Measurements from ENCODE around the gene PLA2G15. TPM values are rescaled to one million over a fixed set of nuclear protein-coding genes. Genes with fewer than 3 reads are reported as not detected.

The PLA2G15 gene
- total RNA-seq, 1 donor from 2014 or later, result 25.9 TPM

DNA sequence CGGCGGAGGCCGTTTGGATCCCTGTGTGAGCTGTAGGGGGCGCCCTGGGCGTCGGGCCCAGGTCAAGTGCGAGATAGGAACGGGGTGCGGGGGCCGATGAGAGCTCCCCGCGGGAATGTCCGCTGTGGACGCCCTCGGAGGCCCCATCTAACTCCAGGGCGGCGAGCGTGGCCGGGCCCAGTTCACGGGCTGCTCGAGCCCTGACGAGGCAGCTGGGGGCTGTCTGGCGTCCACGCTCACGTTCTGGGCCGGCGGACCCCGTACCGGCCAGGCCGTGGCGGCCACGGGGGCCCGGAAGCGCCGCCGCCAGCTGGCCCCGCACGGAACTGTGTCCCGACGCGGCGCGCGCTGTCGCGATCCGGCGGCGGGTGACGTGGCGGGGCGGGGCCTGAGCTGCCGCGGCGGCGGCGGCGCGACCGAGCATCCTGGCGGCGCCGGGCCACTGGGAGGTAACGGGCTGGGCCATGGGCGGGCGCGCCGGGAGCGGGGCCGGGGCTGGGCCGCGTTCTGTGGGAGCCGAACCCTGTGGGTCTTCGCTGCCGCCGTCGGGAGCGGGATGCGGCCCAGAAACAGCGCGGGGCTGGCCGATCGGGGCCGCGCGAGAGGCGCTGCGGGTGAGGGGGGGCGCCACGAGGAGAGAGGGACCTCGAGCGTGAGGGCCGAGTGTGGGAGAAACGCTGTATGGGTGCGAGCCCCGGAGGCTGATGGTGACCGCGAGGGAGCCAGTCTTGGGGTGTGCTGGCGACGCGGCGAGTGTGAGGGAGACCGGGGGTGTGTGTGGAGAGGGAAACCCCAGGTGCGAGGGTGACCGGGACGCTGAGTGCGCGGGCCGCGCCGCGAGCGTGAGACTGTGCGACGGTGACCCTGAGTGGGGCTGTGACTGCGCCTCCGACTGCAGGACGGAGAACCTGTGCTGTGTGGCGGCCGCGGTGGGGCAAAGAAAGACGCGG lies 19.2 kb downstream of the PLA2G15 start, which contains the start of gene SLC7A6:
TSS of gene SLC7A6 (plus strand) at position 399 of the 950 bp plus-strand sequence. CDS start 10,201 bp downstream, outside the sequence.
- Mint-ChIP-seq H3K27me3 (ENCODE audit: unreplicated experiment) (no peaks in the 10 kb centered on the region), H3K36me3 (ENCODE audit: unreplicated experiment) (peaks cover 4% of the 10 kb centered on the region), H3K9me3 (ENCODE audit: unreplicated experiment) (no peaks in the 10 kb centered on the region), H3K4me3 (ENCODE audit: unreplicated experiment) (peak within 1 kb of the TSS; percentile 96), H3K4me1 (ENCODE audit: unreplicated experiment) (peaks cover 29% of the 10 kb centered on the region), H3K27ac (ENCODE audit: unreplicated experiment) (peak within 1 kb of the TSS; percentile 99)
- TF ChIP-seq, protein P1, sequence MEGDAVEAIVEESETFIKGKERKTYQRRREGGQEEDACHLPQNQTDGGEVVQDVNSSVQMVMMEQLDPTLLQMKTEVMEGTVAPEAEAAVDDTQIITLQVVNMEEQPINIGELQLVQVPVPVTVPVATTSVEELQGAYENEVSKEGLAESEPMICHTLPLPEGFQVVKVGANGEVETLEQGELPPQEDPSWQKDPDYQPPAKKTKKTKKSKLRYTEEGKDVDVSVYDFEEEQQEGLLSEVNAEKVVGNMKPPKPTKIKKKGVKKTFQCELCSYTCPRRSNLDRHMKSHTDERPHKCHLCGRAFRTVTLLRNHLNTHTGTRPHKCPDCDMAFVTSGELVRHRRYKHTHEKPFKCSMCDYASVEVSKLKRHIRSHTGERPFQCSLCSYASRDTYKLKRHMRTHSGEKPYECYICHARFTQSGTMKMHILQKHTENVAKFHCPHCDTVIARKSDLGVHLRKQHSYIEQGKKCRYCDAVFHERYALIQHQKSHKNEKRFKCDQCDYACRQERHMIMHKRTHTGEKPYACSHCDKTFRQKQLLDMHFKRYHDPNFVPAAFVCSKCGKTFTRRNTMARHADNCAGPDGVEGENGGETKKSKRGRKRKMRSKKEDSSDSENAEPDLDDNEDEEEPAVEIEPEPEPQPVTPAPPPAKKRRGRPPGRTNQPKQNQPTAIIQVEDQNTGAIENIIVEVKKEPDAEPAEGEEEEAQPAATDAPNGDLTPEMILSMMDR (IDR thresholded peaks at IDR 0.05), result peak; percentile 82
- peak; percentile 91 for DNase-seq (ENCODE audit: extremely low spot score, unreplicated experiment)

DNA sequence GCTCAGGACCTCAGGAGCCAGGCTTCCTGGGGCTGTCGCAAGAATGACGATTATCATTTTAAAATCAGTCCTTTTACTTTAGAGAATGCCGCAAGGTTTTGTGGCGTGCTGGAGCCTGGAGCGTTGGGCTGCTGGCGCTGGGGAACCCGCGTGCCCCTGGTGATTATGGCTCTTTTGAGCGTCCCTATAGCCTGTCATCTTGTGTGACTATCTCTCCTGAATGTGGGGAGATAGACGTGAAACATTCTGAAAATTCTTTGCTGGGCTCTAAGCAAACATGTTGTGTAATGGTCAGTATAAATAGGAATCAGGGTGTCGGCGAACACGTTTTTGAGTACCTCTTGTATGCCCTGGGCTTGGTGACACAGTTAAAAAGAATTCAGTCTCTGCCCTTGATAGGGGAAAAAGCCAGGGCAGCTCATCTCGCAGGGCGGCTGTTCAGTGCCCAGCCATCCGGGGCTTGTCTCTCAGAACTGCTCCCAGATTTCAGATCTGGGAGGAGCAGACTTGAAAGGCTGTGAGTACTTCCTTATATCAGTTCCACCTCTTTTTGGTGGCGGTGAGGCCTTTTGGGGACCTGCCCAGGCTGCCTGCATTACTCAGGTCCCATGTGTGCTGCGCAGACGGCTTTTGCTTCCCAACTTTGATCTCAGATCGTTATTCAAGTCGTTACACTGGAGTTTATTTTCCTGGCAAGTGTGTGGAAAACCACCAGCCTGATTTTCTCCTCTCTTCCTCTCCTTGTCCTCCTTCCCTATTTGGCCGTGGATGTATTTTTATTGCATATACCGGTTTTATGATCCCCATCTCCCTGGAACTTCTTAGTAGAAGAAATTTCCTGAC lies 20.1 kb downstream of the PLA2G15 start:
- TF ChIP-seq, protein P1 (IDR thresholded peaks at IDR 0.05), result no peak
- Mint-ChIP-seq H3K27me3 (ENCODE audit: unreplicated experiment) (no peaks in the 10 kb centered on the region), H3K9me3 (ENCODE audit: unreplicated experiment) (no peaks in the 10 kb centered on the region), H3K27ac (ENCODE audit: unreplicated experiment) (peak overlapping the region; percentile 98), H3K4me1 (ENCODE audit: unreplicated experiment) (peaks cover 30% of the 10 kb centered on the region), H3K36me3 (ENCODE audit: unreplicated experiment) (peaks cover 1% of the 10 kb centered on the region), H3K4me3 (ENCODE audit: unreplicated experiment) (peak overlapping the region; percentile 96)
- DNase-seq (ENCODE audit: extremely low spot score, unreplicated experiment), result no peak

DNA sequence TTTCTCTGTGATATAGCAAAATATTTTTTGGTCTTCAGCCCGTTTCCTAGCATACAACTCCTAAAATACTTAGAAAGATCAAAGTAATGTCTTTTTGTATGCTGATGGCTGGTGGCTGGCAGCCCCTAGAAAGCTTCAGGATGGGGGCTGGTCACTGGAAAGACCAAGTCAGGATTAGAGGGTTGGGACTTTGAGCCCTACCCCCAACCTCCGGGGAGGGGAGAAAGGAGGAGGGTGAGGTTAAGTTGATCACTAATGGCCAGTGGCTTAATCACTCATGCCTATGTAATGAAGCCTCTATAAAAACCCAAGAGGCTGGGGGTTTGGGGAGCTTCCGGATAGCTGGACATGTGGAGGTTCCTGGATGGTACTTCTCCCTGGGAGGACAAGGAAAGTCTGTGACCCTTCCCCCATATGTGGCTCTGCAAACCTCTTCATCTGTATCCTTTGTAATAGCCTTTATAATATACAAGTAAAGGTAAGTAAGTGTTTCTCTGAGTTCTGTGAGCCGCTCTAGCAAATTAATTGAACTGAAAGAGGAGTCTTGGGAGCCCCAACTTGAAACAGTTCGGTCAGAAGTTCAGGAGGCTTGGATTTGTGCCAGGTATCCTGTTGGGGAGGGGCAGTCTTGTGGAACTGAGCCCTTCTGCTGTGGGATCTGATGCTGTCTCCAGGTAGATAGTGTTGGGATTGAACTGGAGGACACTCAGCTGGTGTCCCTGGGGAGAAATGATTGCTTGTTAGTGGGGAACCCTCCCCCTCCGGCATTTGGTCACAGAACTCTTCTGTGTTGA lies 22.6 kb downstream of the PLA2G15 start:
- peaks cover 4% of the 10 kb centered on the region for H3K36me3 Mint-ChIP-seq (ENCODE audit: unreplicated experiment)
- no peaks in the 10 kb centered on the region for H3K9me3 Mint-ChIP-seq (ENCODE audit: unreplicated experiment)
- H3K4me1 Mint-ChIP-seq (ENCODE audit: unreplicated experiment), result peaks cover 33% of the 10 kb centered on the region
- TF ChIP-seq, protein P1 (IDR thresholded peaks at IDR 0.05), result no peak
- H3K4me3 Mint-ChIP-seq (ENCODE audit: unreplicated experiment), result no peak overlapping the region
- no peak for DNase-seq (ENCODE audit: extremely low spot score, unreplicated experiment)
- H3K27ac Mint-ChIP-seq (ENCODE audit: unreplicated experiment), result peak overlapping the region; percentile 57
- H3K27me3 Mint-ChIP-seq (ENCODE audit: unreplicated experiment), result no peaks in the 10 kb centered on the region

DNA sequence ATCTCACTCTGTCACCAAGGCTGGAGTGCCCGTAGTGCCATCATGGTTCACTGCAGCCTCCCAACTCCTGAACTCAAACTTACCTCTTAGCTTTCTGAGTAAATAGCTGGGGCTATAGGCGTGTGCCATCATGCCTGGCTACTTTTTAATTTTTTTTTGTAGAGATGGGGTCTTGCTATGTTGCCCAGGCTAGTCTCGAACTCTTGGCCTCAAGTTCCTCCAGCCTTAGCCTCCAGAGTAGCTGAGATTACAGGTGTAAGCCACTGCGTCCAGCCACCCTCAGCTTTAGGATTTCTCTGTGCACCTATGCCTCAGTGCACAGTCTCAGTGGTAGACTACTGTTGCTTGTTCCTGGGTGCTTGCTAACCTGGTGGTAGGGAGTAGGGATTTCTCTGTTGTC lies 24.6 kb downstream of the PLA2G15 start:
- peak overlapping the region; percentile 57 for H3K27ac Mint-ChIP-seq (ENCODE audit: unreplicated experiment)
- TF ChIP-seq, protein P1 (IDR thresholded peaks at IDR 0.05), result no peak
- no peaks in the 10 kb centered on the region for H3K27me3 Mint-ChIP-seq (ENCODE audit: unreplicated experiment)
- peaks cover 27% of the 10 kb centered on the region for H3K4me1 Mint-ChIP-seq (ENCODE audit: unreplicated experiment)
- DNase-seq (ENCODE audit: extremely low spot score, unreplicated experiment), result no peak
- no peak overlapping the region for H3K4me3 Mint-ChIP-seq (ENCODE audit: unreplicated experiment)
- H3K9me3 Mint-ChIP-seq (ENCODE audit: unreplicated experiment), result no peaks in the 10 kb centered on the region
- H3K36me3 Mint-ChIP-seq (ENCODE audit: unreplicated experiment), result peaks cover 6% of the 10 kb centered on the region
